ENCODE measurements around the gene SPATA6L.

The SPATA6L gene, protein sequence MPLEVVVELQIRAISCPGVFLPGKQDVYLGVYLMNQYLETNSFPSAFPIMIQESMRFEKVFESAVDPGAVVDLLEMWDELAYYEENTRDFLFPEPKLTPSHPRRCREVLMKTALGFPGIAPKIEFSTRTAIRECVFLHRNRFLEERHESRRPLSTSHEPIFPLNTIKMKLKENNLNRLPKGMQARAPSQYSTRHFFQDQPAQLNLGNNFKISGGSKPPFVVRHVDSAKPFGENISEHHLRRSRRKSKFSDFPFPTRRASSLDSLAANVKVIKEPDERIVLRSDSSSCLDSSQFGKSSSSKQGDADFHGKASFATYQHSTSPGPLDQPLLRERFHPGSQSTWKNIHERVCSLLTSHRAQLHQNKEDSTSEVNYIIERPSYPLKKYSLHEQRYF

GRCh38 chr9:4666042-4666699, at the start of gene SPATA6L:
TSS of gene SPATA6L (minus strand) at chr9:4666480. CDS start at chr9:4666250, 230 bp downstream.
- no peak for DNase-seq (ENCODE audit: low read depth, low spot score)

DNA sequence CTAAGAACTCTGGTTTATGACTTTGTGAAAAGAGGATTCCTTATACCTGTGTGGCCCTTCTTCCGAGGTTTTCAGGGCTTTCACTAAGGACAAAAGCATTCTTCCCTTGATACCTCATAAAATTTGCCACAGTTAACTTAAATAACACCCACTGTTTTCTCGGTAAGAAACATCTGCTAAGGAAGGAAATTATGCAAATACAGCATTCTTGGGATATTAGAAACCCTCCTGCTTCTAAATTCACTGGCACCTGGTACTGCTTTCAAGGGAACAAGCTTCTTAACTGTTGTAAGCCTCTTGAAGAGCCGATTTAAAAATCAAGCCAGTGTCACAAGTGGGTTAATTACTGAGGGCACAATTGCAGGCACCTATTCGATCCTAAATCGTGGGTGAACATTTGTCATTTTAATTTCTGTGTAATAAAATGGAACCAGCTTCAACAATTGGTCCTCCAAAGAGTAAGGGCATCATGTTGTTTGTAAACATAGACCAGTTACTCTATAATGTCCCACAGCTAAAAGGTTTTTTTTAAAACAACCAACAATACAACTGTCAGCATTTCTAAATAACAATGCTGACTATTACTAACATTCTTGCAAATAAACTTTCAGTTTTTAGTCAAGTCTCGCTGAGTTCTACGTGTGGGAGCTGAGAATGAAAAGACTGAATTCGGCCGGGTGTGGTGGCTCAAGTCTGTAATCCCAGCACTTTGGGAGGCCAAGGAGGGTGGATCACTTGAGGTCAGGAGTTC, 48.2 kb upstream of the SPATA6L start:
- DNase-seq (ENCODE audit: low read depth, low spot score) = no peak

DNA sequence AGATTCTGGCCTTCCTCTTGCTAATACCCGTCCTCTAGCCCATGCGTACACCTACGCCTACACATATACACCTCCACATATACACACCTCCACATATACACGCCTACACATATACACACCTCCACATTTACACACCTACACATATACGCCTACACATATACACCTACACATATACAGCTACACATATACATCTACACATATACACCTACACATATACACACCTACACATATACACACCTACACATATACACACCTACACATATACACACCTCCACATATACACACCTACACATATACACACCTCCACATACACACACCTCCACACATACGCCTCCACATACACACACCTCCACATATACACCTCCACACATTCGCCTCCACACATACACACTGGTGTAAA, 47.6 kb upstream of the SPATA6L start:
- no peak for DNase-seq (ENCODE audit: low read depth, low spot score)

- no peak for DNase-seq (ENCODE audit: low read depth, low spot score)
Measured at GRCh38 chr9:4709380-4709779, 43.1 kb upstream of the SPATA6L start.

DNA sequence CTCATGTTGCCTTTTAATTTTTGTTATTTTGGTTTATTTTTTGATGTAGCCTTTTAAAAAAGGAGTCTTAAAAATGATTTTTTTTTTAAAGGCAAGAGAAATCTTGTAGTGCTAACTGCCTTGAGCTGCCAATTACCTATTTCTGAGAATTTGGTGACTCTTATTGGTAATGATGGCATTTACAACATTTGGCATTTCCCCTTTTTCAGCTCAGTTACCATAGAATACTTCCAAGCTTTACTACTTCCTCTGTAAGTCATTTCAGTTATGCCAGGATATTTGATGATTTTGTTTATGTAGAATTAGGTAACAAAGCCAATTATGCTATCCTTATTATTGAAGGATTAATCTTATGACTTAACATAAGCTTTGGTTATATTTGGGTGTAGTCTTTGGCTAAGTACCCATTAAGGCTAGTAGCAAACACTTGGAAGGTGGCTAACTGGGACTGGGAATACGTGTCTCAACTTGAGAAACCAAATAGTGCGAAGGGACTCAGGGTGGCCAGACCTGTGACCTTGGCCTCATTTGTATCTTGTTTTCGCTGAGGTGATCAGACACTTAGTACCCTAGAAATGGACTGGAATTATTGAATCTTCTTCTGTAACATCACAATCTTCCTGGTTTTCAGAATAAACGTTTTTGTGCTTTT, 40.8 kb upstream of the SPATA6L start:
- DNase-seq (ENCODE audit: low read depth, low spot score) = no peak

GRCh38 chr9:4706021-4706420, 39.7 kb upstream of the SPATA6L start:
- no peak for DNase-seq (ENCODE audit: low read depth, low spot score)

GRCh38 chr9:4704129-4704528, 37.8 kb upstream of the SPATA6L start:
- DNase-seq (ENCODE audit: low read depth, low spot score) = no peak

DNA sequence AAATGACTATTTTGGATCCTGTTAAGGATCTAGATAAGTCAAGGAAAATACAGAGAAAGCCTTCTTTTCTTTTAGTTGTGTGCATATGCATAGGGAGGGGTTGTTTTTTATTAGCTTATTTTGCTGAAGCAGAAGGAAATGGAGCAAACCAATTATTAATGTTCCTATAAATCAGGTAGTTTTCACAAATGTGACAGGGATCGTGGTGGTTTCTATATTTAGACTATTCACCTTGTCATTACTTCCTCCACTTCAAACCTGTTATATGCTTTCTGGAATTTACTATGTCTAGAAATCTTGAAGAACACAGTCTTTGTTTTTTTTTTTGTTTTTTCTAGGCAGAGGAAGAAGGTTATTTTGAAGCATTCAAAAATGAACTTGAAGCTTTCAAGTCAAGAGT, 35.2 kb upstream of the SPATA6L start:
- no peak for DNase-seq (ENCODE audit: low read depth, low spot score)

- DNase-seq (ENCODE audit: low read depth, low spot score) = no peak
Measured at GRCh38 chr9:4700932-4701331, 34.7 kb upstream of the SPATA6L start.

DNA sequence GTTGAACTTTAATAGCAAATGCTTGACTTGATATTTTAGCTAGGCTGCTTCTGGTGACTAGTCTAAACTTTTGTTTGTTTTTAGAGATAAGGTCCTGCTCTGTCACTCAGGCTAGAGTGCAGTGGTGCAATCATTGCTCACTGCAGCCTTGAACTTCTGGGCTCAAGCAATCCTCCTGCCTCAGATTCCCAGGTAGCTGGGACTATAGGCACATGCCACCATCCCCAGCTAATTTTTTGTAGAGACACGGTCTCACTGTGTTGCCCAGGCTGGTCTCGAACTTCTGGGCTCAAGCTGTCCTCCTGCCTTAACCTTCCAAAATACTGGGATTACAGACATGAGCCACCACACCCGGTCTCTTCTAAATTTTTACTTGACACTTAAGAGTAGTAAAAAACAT, 33.8 kb upstream of the SPATA6L start:
- no peak for DNase-seq (ENCODE audit: low read depth, low spot score)

- DNase-seq (ENCODE audit: low read depth, low spot score) = no peak
Measured at GRCh38 chr9:4691795-4692194, 25.5 kb upstream of the SPATA6L start.

DNA sequence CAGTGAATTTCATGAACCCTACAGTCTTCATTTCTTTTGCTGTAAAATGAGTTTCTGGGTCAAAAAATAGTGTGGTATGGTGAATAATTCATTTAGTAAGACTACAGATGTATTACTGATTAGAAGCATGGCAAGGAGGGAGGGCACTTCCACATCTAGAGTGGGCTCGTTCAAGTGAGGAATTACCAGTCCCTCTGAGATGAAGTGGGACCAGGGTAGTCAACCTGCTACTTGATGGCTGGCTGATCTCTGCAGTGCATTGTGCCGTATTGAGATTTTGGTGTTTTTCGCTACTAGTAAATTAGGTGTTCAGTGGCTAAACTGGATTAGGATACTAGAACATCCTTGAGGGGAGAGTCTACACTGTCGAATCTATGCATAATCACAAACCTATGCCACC, 23.9 kb upstream of the SPATA6L start:
- no peak for DNase-seq (ENCODE audit: low read depth, low spot score)

GRCh38 chr9:4689687-4690104, 23.4 kb upstream of the SPATA6L start:
- DNase-seq (ENCODE audit: low read depth, low spot score) = no peak

DNA sequence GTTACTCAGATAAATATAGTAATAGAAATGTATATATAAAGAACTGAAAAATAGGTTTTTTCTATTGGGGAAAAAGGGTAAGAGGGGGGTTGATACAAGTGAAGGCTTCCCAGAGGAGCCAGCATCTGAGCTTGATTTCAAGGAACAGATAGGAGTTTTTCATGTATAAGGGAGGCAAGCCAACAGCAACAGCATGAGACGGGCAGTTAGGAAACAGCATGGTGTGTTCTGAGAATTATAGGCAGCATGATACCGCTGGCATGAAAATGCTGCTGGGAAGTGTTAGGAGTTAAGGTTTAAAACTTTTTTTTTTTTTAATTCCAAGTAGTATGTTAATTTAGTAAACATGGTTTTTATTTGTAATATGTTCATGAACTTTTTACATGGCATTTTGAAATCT, 22.7 kb upstream of the SPATA6L start:
- no peak for DNase-seq (ENCODE audit: low read depth, low spot score)

DNA sequence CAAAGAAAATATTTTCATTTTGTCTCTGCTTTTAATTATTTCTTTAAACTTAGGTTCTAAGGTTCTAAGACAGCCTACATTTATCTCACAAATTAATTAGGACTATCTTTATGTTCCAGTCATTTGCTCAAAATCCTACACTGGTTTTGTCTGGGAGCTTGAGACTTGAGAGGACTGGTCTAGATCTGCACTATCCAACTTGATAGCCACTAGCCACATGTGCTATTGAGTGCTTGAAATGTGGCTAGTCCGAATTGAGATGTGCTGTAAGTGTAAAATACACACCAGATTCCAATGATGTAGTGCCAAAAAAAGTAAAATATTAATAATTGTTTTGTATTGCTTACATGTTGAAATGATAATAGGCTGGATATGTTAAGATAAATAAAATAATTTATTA, 20.3 kb upstream of the SPATA6L start:
- no peak for DNase-seq (ENCODE audit: low read depth, low spot score)

DNA sequence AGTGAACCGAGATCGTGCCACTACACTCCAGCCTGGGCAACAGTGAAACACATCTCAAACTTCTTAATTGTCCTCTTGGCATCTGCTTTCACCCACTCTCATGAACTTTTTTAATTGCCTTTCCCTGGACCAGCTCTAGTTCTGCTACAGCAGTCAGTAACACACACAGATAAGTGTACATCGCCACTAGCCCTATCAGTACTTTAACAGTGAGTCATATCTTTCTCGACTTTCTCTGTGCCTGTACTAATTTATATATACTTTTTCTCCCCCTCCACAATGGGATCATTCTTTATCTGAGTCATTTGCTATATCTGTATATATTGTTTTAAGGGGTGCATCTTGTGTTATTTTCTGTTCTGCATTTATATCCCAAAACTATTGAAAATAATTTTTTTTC, 19.8 kb upstream of the SPATA6L start:
- no peak for DNase-seq (ENCODE audit: low read depth, low spot score)

GRCh38 chr9:4684820-4685219, 18.5 kb upstream of the SPATA6L start:
- no peak for DNase-seq (ENCODE audit: low read depth, low spot score)

DNA sequence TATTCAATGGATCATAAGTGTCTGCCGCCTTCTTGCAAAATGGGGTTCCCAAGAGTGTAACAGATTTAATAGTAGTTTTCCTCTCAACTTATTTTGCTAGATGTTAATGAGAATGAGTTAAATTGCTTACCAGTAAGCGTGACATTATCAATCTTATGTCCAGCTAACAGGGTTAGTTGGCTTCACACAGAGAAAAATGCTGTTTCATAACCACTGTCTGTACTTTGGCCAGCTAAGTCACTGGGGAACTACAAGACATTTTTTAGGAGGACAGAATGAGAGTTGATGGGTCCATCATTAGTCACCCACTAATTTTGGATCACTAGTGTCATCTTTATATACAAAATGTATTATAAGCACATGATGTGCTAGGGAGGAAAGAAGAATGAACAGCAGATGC, 14.5 kb upstream of the SPATA6L start:
- no peak for DNase-seq (ENCODE audit: low read depth, low spot score)

DNA sequence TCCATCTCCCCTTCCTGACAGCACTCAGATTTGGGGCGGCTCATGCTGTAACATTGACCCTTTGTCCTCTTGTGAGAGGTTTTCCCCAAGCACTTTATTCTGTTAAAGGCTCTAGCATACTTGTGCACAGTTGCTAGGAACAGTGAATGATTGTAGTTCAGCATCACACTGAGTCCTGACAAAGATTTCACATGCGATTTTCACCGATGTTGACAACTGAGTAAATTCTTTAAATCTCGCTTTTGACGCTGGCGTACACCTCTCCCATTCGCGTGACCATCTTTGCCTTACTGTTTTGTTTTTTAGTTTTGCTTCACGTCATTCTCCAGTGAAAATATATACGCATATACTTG, 13.9 kb upstream of the SPATA6L start:
- DNase-seq (ENCODE audit: low read depth, low spot score) = no peak

DNA sequence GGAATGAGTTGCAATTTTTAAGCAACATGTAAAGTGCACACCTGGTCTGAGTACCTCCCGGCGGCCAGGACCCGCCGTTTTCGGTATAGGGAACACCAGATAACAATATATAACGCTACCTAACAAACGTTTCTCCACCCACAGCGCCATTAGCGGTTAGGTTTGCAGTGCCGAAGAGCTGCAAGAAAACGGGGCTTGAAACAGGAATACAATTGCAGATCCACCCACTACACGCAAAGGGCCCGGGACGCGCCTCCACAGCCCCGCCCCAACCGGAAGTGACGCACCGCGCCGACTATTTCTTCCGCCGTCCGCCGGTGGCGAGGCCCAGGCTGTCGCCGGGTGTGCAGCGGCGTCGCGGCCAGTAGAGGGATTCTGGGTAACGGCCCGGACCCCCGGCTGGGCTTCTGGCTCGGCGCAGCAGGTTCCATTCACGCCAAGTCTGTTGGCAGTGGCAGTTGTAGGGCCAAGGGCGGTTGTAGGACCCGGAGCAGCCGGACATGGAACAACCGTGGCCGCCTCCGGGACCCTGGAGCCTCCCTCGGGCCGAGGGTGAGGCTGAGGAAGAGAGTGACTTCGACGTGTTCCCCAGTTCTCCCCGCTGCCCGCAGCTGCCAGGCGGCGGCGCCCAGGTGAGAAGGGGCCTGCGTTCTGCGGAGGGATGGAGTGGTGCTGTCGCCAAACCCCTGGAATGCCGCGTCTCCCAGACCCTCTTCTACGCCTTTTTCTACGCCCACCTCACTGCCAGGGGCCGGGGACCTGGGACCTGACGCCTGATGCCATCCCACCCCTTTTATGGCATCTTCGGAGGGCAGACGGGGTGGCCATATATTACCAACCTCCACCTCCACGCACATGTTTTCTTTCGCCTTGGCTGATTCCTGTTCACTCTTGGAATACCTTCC, 13.2 kb upstream of the SPATA6L start, which contains the start of gene CDC37L1:
CDC37L1 (plus strand) TSS at position 302 of the 905 bp plus-strand sequence; CDS start at position 501, 199 bp downstream.
- peak; percentile 99 for DNase-seq (ENCODE audit: low read depth, low spot score)

DNA sequence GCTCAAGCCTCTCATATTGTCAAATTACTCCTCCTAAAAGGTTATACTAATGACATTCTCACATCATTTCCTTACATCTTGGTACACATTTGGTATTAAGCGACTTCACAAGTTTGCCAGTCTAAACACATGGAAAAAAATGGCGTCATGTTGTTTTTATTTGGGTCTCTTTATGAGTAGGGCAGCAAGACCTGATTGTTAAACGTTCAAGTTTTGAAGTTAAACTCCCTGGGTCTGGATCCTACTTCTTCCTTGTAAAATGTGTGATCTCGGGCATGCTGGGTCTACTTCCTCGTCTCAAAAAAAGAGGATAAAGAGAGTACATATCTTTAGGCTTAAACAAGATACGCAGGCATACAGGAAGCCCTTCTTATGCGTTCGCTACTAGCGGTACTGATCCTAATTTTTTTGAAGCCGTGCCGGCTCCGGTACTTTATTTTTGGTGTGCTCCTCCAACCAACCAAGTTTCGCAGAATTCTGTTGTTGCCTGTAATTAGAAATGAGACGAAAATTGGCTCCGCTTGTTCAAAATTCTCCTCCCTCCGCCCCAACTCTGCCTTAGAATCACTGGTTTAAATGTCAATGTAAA, 12.5 kb upstream of the SPATA6L start:
- DNase-seq (ENCODE audit: low read depth, low spot score) = no peak

Measured in activated naive CD8-positive, alpha-beta T cell treated with anti-CD3 and anti-CD28 coated beads, Interleukin-2, amount 50 U/mL, for 16 hours (primary cell).